H1 (cell line): Measurements from ENCODE around the gene INSYN1.

ENCODE experiments used
- CTCF ChIP-seq, 3 experiments: IDR thresholded peaks; 1 replicate in 2 of 3; 2 replicates in 1 of 3; pipeline versions ENCODE4 v1.5.1 to v1.6.1; 2011; ENCODE audit warnings: low read length in 3 of 3, mild to moderate bottlenecking in 3 of 3, inconsistent platforms in 2 of 3, low read depth in 1 of 3, moderate library complexity in 1 of 3; ENCODE audit not compliant: insufficient read depth in 1 of 3; ENCODE audit errors: control extremely low read depth in 1 of 3
- EP300 ChIP-seq, 2 experiments: IDR thresholded peaks; 1 replicate in 1 of 2; 2 replicates in 1 of 2; pipeline ENCODE4 v1.6.1; 2011 to 2012; ENCODE audit warnings: low read depth in 2 of 2, low read length in 2 of 2, mild to moderate bottlenecking in 2 of 2, borderline replicate concordance in 1 of 2, inconsistent platforms in 1 of 2, moderate library complexity in 1 of 2
- EZH2 ChIP-seq: fragments of 200-600 bp; sonication (generic); IDR thresholded peaks from 2 replicates; pipeline ENCODE4 v1.7.1; 2012; ENCODE audit warnings: low read depth, mild to moderate bottlenecking, moderate library complexity, low read length, inconsistent platforms; ENCODE audit not compliant: severe bottlenecking
- JUND ChIP-seq: IDR thresholded peaks from 2 replicates; pipeline ENCODE4 v1.6.1; 2011; ENCODE audit warnings: mild to moderate bottlenecking, improper control_type of control experiment, low read length
- POLR2A ChIP-seq, 2 experiments: IDR thresholded peaks; 1 replicate in 1 of 2; 2 replicates in 1 of 2; pipeline ENCODE4 v1.6.1; 2011; ENCODE audit warnings: low read depth in 2 of 2, low read length in 2 of 2, mild to moderate bottlenecking in 2 of 2; ENCODE audit errors: control extremely low read depth in 1 of 2
- POLR2AphosphoS5 ChIP-seq: IDR thresholded peaks from 2 replicates; pipeline ENCODE4 v1.6.1; 2011; ENCODE audit warnings: low read depth, low read length
- RBBP5 ChIP-seq: IDR thresholded peaks from 2 replicates; pipeline ENCODE4 v1.7.1; 2012; ENCODE audit warnings: low read depth, mild to moderate bottlenecking, inconsistent platforms, low read length, moderate library complexity, borderline replicate concordance
- SRF ChIP-seq: IDR thresholded peaks from 2 replicates; pipeline ENCODE4 v1.6.1; 2011; ENCODE audit warnings: mild to moderate bottlenecking, low read depth, low read length, moderate library complexity
- TCF12 ChIP-seq: IDR thresholded peaks from 2 replicates; pipeline ENCODE4 v1.6.1; 2011; ENCODE audit warnings: low read depth, mild to moderate bottlenecking, low read length
- USF2 ChIP-seq: IDR thresholded peaks from 2 replicates; pipeline ENCODE4 v1.6.1; 2011; ENCODE audit warnings: low read length, improper control_type of control experiment

GRCh38 chr15:73744293-73744692, 8.9 kb downstream of the INSYN1 start:
- TF ChIP-seq SRF, result no peak
- no peak for TF ChIP-seq EP300 (IDR thresholded peaks at IDR 0.05; ENCODE audit: borderline replicate concordance in 1 of 2, low read depth in 2 of 2, low read length in 2 of 2)
- TF ChIP-seq CTCF (IDR thresholded peaks at IDR 0.05; ENCODE audit: control extremely low read depth in 1 of 3, insufficient read depth in 1 of 3, low read depth in 1 of 3, low read length in 3 of 3), result no peak
- TF ChIP-seq TCF12, result no peak
- no peak for TF ChIP-seq POLR2A (IDR thresholded peaks at IDR 0.05; ENCODE audit: control extremely low read depth in 1 of 2, low read depth in 2 of 2, low read length in 2 of 2)
- no peak for TF ChIP-seq POLR2AphosphoS5
- no peak for TF ChIP-seq EZH2
- TF ChIP-seq USF2, result no peak
- no peak for TF ChIP-seq JUND
- TF ChIP-seq RBBP5, result no peak
